ENCODE measurements around the gene PRR5L.

PRR5L gene

GRCh38 chr11:36306888-36307287, 10.8 kb downstream of the PRR5L start:
- DNase-seq (ENCODE audit: extremely low read depth, low read depth) = no peak
- H3K4me3 ChIP-seq (replicated peaks; ENCODE audit: low read depth, low read length) = no peak overlapping the region
- TF ChIP-seq, protein P1, sequence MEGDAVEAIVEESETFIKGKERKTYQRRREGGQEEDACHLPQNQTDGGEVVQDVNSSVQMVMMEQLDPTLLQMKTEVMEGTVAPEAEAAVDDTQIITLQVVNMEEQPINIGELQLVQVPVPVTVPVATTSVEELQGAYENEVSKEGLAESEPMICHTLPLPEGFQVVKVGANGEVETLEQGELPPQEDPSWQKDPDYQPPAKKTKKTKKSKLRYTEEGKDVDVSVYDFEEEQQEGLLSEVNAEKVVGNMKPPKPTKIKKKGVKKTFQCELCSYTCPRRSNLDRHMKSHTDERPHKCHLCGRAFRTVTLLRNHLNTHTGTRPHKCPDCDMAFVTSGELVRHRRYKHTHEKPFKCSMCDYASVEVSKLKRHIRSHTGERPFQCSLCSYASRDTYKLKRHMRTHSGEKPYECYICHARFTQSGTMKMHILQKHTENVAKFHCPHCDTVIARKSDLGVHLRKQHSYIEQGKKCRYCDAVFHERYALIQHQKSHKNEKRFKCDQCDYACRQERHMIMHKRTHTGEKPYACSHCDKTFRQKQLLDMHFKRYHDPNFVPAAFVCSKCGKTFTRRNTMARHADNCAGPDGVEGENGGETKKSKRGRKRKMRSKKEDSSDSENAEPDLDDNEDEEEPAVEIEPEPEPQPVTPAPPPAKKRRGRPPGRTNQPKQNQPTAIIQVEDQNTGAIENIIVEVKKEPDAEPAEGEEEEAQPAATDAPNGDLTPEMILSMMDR (IDR thresholded peaks at IDR 0.05; ENCODE audit: low read depth, low read length, missing control alignments) = peak; percentile 55

GRCh38 chr11:36308577-36308976, 12.5 kb downstream of the PRR5L start:
- no peak for DNase-seq (ENCODE audit: extremely low read depth, low read depth)
- no peak overlapping the region for H3K4me3 ChIP-seq (replicated peaks; ENCODE audit: low read depth, low read length)
- TF ChIP-seq, protein P1 (IDR thresholded peaks at IDR 0.05; ENCODE audit: low read depth, low read length, missing control alignments) = no peak

DNA sequence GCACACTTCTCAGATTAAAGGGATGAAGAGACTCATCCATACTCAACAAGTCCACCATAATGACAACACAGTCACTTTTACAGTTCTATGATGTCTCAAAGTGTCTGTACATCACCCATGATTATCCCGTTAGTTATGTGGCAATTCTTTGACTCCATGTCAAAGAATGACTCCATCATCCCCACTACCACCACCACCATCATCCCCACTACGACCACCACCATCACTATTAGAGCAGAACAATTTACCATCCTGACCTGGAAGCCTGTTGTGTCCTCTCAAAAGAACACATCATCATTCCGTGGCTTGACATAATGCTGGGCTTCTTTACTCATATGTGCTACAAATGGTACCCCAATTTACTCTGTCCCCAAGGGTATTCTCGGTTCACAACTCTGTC, 13.7 kb downstream of the PRR5L start:
- TF ChIP-seq, protein P1 (IDR thresholded peaks at IDR 0.05; ENCODE audit: low read depth, low read length, missing control alignments) = no peak
- no peak for DNase-seq (ENCODE audit: extremely low read depth, low read depth)
- H3K4me3 ChIP-seq (replicated peaks; ENCODE audit: low read depth, low read length) = no peak overlapping the region

DNA sequence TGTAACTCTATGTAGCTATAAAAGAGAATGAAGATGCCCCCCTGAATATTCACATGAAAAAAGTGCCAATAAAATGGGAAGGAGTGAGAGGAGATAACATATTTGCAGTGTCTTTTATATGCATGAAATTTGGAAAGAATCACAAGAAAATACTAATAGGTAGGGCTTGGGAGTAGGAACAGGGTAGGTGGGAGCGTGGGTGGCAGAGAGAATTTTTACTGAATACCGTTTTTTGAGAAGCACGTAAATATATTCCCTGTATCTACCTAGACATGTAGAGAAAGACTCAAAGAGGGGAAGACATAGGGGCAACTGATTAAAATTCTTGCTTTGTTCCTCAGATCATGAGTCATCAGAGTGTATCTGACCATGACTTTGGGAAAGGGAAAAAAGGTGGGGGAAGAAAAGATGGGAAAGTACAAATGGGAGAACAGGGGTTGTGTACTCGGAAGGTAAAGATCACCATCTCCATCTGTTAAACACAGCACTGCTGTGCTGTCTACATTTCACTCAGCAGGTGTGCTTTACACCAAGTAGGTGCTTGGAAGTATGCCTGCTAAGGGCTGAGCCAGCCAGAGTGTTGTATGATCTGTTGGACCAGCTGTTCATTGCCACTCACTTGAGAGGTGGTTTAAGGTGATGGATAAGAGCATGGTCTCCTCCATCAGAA, 16.0 kb downstream of the PRR5L start:
- no peak overlapping the region for H3K4me3 ChIP-seq (replicated peaks; ENCODE audit: low read depth, low read length)
- TF ChIP-seq, protein P1 (IDR thresholded peaks at IDR 0.05; ENCODE audit: low read depth, low read length, missing control alignments) = no peak
- DNase-seq (ENCODE audit: extremely low read depth, low read depth) = peak; percentile 25

- DNase-seq (ENCODE audit: extremely low read depth, low read depth) = peak; percentile 87
- TF ChIP-seq, protein P1 (IDR thresholded peaks at IDR 0.05; ENCODE audit: low read depth, low read length, missing control alignments) = no peak
- H3K4me3 ChIP-seq (replicated peaks; ENCODE audit: low read depth, low read length) = no peak overlapping the region
Observed at GRCh38 chr11:36312611-36313472, 16.8 kb downstream of the PRR5L start.

DNA sequence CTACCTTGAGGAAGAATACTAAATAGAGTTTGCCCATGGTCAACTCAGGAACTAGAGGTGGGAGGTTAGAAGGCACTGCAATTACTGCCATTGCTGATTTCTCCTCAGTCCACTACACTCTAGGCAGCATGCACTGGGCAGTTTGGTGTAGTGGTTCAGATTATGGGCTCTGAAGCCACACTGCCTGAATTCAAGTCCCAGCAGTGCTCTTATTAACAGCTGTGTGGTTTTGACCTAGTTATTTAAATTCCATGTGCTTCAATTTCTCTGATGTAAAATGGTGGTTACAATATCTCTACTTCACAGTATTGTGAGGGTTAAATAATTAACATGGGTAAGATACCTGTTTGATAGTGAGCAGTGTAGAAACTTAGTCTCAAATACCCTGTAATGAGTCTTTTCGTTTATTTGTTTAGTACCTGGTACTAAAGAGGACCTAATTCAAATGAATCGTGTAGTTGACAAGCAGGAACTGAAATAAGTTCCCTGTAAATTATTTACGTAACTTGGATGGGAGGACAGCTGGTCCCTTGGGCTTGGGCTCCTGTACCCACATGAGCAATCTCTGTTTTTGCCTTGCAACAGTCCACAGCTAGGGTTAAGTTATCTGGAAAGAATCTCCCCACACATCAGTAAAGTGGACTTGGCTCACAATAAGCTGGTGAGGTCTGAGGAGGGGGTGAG, 17.8 kb downstream of the PRR5L start:
- TF ChIP-seq, protein P1 (IDR thresholded peaks at IDR 0.05; ENCODE audit: low read depth, low read length, missing control alignments) = no peak
- no peak overlapping the region for H3K4me3 ChIP-seq (replicated peaks; ENCODE audit: low read depth, low read length)
- DNase-seq (ENCODE audit: extremely low read depth, low read depth) = no peak
